Measurements from ENCODE around the gene LCP2.

Gene LCP2

DNA sequence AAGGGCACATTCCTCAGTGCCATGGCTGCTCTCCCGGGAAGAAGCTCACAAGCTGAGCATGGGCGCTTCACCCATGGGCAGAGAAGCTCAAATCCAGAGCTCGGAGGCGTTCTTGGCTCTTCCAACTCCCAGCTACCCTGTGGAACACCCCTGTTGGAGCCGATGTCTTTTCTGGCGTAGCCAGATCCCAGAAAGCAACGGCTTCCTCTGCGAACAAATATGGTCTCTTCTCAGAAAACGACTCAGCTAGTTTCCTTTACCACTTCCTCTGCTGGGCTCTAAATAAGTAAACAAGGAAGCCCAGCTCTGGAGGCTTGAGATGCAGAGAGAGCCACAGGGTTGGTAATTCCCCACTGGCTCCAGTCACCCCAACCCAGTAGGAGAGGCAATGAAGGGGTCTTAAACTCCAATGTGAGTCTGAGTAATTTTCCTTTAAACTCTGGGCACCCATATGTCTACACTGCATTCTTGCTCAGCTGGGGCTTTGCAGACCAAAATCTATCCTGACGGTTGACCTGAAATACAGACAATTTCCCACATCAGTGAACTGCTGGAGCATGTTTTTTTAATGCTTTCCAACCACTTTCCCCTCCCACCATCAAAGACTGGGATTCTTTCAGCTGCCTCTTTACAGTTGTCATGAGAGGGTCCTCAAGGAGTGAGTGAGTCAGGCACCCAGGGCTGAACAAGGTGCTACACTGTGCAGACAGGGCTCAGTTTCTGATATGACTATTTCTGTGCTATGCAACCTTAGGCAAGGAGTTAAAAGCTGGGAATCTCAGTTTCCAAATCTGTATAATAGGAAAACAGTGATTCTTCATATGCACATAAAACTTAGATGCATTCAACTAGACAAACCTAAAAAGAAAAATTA is at the start of gene LCP2:
LCP2 (minus strand) TSS at position 189 of the 874 bp plus-strand sequence; CDS start at position 23, 166 bp downstream.
- H3K4me3 ChIP-seq (ENCODE audit: low read depth, low read length): no peak within 1 kb of the TSS
- no peak for DNase-seq (ENCODE audit: low read depth)

DNA sequence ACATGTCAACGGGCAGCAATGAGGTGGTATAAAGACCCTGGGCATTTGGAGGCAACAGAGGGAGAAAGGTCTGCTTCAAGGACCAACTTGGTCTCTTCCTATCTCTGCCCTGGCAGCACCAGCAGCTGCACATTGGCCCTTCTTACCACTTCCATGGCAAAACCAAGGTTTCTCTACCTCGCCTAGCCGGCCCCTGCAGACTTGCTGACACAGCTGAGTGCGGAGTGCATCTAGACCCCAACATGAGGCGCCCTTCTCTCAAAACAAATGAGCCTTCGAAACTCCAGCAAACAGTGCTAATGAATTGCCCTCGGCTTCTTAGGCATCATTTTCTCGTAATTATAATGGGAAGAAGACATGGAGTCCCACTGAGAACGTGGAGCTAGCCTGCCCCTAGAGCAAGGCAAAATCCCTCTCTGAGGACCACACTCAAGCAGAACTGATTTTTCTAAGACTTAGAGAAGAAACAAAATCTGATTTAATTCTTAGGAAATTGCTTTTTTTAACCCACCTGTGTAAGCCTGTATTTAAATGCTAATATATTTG is 49.5 kb upstream of the LCP2 start:
- no peak overlapping the region for H3K4me3 ChIP-seq (ENCODE audit: low read depth, low read length)
- no peak for DNase-seq (ENCODE audit: low read depth)

- DNase-seq (ENCODE audit: low read depth): no peak
- no peak overlapping the region for H3K4me3 ChIP-seq (ENCODE audit: low read depth, low read length)
Measured at GRCh38 chr5:170345971-170346370, 48.4 kb upstream of the LCP2 start.

GRCh38 chr5:170343177-170343576 is 45.6 kb upstream of the LCP2 start:
- no peak overlapping the region for H3K4me3 ChIP-seq (ENCODE audit: low read depth, low read length)
- DNase-seq (ENCODE audit: low read depth): no peak

- H3K4me3 ChIP-seq (ENCODE audit: low read depth, low read length): no peak overlapping the region
- DNase-seq (ENCODE audit: low read depth): no peak
Measured at GRCh38 chr5:170342153-170342725, 44.7 kb upstream of the LCP2 start.

- DNase-seq (ENCODE audit: low read depth): no peak
- H3K4me3 ChIP-seq (ENCODE audit: low read depth, low read length): no peak overlapping the region
Measured at GRCh38 chr5:170341545-170341944, 44.0 kb upstream of the LCP2 start.

DNA sequence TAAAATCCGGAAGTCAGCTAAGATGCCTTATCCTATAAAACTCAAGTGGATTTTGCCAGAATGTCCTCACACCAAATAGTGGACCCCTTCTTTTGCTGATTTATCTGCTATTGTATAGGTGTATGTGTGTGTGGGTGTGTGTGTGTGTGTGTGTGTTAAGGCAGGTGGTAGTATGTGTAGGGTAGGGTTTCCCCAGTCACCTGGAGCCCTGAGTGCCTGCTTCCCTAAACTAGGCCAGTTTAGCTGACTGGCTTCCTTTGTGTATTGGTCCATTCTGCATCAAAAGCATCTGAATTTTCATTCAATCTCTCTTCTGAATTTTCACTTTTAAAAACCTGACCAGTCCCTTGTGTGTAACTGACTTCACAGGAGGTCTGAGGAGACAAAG is 42.2 kb upstream of the LCP2 start:
- DNase-seq (ENCODE audit: low read depth): no peak
- no peak overlapping the region for H3K4me3 ChIP-seq (ENCODE audit: low read depth, low read length)

GRCh38 chr5:170338933-170339779 is 41.6 kb upstream of the LCP2 start:
- H3K4me3 ChIP-seq (ENCODE audit: low read depth, low read length): no peak overlapping the region
- no peak for DNase-seq (ENCODE audit: low read depth)

DNA sequence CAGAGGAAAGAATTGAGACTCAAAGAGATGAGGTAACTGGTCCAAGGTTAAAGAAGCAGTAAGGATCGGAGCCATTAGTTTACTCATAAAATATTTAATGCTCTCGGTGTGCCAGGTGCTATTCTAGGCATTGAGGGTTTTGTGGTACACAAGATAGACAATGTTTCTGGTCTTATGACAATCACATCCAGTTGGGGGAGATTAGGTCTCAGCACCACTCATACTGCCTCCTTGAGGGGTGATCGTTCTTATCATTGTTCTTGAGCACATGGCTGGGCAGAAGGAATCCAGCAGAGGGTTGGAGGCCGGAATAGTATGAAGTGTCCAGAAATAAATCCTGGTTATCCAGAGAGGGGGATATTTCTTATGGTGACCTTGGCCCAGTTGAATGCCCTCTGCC is 40.7 kb upstream of the LCP2 start:
- H3K4me3 ChIP-seq (ENCODE audit: low read depth, low read length): no peak overlapping the region
- no peak for DNase-seq (ENCODE audit: low read depth)

GRCh38 chr5:170337045-170337733 is 39.6 kb upstream of the LCP2 start:
- DNase-seq (ENCODE audit: low read depth): no peak
- H3K4me3 ChIP-seq (ENCODE audit: low read depth, low read length): no peak overlapping the region

GRCh38 chr5:170336065-170336464 is 38.5 kb upstream of the LCP2 start:
- DNase-seq (ENCODE audit: low read depth): no peak
- no peak overlapping the region for H3K4me3 ChIP-seq (ENCODE audit: low read depth, low read length)

DNA sequence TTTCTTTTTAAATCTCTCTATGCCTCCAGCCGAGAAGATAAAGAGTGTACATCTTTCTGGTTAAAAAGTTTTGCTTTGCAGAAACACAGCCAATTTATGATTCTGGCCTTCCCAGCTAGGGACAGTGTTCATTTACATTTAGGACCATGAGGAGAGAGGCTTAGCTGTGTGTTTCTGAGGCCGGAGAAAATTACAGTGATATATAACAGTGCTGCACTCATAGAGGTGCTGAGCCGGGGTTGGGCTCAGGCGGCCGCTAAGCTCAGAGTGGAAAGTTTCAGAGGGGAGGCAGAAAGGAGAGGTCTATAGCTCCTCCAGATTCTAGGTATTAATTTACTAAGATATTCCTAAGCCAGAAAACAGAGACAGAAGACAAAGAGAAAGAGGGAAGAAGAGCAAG is 37.0 kb upstream of the LCP2 start:
- no peak for DNase-seq (ENCODE audit: low read depth)

GRCh38 chr5:170333161-170333910 is 35.8 kb upstream of the LCP2 start:
- no peak overlapping the region for H3K4me3 ChIP-seq (ENCODE audit: low read depth, low read length)
- DNase-seq (ENCODE audit: low read depth): no peak

More for the DNA sequence above, 37.0 kb upstream of the LCP2 start:
- no peak overlapping the region for H3K4me3 ChIP-seq (ENCODE audit: low read depth, low read length)

DNA sequence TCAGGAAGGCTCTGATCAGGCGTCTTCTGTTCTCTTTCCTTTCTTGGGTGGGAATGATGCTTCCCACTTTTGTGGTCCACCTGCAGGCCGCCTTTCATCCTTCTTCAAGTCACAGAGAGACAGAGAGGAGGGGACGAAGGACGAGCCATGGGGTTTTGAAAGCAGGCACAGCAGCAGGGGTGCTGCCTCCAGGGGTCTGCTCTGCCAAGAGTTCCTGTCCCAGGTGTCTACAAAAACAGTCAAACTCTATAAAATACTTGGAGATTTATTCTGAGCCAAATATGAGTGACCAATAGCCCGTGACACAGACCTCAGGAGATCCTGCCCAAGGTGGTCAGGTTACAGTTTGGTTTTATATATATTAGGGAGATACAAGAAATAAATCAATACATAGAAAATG is 34.5 kb upstream of the LCP2 start:
- no peak overlapping the region for H3K4me3 ChIP-seq (ENCODE audit: low read depth, low read length)
- no peak for DNase-seq (ENCODE audit: low read depth)

DNA sequence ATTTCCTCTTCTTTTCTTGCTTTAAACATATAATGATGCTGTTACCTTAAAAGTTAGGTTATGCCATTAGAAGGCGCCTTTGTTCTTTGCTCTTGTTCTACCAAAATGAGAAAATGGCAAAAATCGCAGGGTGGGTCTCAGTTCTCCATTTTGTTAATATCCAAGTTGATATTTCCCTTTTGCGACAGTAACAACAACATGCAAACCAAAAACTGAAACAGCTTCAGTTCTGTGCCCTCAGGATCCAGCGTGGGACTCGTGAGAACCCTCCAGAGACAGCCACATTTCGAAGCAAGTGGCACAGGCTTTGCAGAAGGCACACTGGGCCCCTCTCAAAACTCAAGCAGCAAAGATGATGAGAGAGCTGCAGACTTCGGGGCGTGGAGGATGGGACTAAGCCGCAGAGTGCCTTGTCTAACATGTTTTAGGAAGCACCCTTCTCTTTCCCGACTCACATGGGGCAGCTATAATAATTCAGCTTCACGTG is 33.0 kb upstream of the LCP2 start:
- no peak for DNase-seq (ENCODE audit: low read depth)
- no peak overlapping the region for H3K4me3 ChIP-seq (ENCODE audit: low read depth, low read length)

DNA sequence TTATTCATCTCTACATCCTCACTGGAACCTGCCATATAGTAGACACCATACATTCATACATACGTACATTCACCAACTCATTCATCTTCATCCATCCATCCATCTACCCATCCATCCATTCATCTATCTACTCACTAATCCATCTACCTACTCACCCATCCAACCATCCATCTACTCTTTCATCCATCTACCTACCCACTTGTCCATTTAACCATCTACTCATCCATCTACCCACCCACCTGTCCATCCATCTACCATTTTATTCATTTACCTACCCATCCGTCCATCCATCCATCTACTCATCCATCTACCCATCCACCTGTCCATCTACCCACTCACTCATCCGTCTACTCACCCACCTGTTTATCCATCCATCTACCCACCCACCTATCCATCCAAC is 31.9 kb upstream of the LCP2 start:
- DNase-seq (ENCODE audit: low read depth): no peak
- no peak overlapping the region for H3K4me3 ChIP-seq (ENCODE audit: low read depth, low read length)

DNA sequence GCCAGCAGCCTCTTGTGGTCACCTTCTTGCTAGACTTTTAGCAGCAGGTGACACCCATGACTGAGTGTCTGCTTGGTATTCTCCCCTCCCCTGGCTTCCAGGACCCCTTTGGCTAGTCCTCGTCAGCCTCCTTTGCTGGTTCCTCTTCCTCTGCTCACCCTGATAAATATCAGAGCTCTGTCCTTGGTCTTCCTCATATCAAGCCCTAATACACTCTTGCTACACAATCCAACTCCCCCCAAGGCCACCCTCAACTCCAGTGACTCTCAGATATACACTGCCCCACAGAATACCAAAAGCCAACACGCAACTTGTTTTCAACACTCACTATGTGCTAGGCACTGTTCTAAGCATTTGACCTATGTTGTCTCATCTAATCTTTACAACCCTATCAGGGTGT is 30.3 kb upstream of the LCP2 start:
- H3K4me3 ChIP-seq (ENCODE audit: low read depth, low read length): no peak overlapping the region
- DNase-seq (ENCODE audit: low read depth): no peak

- no peak overlapping the region for H3K4me3 ChIP-seq (ENCODE audit: low read depth, low read length)
- DNase-seq (ENCODE audit: low read depth): no peak
Measured at GRCh38 chr5:170327168-170327567, 29.6 kb upstream of the LCP2 start.

DNA sequence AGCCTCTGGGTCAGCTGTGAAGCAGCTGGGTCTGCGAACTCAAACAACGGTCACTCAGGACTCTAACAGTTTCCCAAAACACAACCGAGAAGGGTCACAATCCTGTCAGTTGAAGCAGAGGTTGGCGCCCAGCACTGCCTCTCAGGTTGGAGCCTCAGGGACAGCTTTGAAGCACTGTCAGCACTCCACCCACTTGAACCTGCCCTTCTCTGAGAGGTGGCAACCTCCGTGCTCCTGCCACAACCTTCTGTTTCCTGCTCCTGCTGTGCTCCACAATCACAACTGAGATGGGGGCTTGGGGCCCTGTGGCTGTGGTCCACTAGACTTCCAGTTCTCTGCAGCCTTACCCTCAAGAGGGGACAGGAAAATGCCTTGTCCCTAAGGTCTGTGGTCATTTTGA is 21.7 kb upstream of the LCP2 start:
- H3K4me3 ChIP-seq (ENCODE audit: low read depth, low read length): no peak overlapping the region
- DNase-seq (ENCODE audit: low read depth): no peak
